ENCODE measurements around the gene CYB5R3. TPM values are rescaled to one million over a fixed set of nuclear protein-coding genes. Genes with fewer than 3 reads are reported as not detected.
"Not testable (repeated sequence)": the region's sequence is repeated elsewhere in the genome, so short reads cannot be mapped to it uniquely, and the experiment has no call there.

CYB5R3 gene
- total RNA-seq, 1 donor from 2014 or later = 32.9 TPM

GRCh38 chr22:42623301-42623751, 25.9 kb downstream of the CYB5R3 start:
- DNase-seq = no peak

DNA sequence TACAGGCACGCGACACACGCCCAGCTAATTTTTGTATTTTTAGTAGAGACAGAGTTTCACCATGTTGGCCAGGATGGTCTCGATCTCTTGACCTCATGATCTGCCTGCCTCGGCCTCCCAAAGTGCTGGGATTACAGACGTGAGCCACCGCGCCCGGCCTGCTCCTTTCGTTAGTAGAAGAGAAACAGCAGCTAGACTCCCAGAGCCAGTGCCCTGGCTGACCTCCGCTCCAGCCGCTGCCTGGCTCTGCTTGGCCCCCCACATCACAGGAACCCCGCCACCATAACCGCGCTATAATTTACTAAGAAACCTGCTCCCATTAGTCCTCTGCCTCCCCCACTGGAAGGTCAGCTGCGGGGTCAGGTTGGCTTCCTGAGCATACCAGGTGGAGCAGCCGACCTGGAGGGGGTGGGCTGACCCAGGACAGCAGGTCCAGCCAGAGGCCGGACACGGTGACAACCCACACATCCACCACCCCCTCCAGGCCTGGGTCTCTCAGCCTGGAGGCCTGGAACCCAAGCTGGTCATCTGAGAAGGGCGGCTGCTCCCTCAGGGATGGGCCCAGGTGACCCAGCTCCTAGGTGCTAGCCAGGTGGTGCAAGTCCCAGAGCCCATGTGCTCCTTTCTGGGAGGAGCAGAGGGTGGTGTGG, 27.0 kb downstream of the CYB5R3 start:
- no peak for DNase-seq

DNA sequence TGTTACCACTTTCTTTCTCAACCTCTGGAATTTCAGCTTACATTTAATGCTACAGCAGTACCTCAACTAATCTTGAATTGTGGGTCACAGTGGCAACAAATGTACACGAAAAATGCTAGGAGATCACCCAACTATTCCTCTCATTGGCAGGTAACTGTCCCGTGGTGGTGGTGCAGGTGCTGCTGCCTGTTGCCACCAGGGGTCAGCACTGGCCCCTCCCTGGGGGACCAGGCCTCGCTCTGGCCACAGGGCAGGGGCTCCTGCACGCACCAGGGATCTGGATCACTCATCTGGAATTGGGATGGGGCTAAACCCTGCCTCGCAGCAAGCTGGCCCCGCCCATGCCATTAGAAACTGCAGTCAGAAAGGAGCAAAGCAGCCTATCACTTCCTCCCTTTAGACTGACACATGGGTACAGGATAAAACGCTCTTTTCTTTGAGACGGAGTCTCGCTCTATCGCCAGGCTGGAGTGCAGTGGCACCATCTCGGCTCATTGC, 27.6 kb downstream of the CYB5R3 start:
- DNase-seq = no peak

DNA sequence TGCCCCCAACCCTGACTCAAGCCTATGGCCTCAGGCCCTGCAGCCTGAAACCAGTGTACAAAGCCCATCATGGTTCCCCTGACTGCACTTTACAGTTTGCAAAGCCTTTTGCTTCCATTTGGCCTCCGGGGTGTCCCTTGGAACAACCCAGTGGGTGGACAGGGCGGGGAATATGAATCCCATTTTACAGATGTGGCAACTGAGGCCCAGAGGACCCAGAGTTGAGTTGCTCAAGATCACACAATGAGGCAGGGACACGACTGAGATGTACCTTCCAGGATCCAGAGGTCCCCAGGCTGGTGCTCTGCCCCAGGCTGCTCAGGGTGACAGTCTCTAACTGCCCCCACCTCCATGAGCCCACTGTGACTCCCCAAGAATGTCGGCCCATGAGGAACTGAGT, 29.1 kb downstream of the CYB5R3 start:
- DNase-seq = no peak

DNA sequence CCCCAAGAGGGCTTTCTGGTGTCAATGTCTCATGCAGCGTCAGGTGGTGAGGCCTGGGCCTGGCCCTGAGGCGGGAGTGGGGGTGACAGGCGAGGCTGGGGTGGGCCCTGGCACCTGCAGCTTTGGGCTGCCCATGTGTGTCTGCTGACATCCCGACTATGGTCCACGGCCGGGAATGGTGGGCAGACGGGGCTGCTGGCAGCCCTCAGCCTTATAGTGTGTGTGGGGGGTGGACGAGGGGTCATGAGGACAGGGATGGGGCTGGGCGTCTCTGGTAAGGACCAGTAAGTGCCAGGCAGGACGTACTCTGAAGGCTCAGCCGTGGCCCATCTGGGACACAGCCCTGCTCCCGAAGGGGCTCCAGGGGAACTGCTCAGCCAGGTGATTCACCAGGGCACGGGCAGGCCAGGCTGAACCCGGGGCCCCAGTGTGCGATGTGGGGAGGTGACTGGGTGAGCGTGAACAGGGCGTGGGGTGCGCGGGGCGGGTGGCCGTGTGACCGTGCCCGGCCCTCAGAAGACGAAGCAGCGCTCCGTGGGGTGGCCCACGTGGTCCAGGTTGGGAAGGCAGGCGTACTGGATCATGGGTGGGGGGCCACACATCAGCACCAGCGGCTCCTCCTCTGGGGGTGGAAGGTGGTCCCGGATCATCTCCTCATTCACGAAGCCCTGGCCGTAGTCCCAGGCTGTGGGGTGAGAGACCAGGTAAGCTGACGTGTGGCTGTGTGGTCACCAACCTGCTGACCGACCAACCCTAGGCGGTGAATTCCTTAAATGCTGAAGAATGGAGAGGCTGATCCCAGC, 29.7 kb downstream of the CYB5R3 start:
- DNase-seq = no peak

GRCh38 chr22:42617155-42617983, 31.8 kb downstream of the CYB5R3 start:
- DNase-seq = no peak

DNA sequence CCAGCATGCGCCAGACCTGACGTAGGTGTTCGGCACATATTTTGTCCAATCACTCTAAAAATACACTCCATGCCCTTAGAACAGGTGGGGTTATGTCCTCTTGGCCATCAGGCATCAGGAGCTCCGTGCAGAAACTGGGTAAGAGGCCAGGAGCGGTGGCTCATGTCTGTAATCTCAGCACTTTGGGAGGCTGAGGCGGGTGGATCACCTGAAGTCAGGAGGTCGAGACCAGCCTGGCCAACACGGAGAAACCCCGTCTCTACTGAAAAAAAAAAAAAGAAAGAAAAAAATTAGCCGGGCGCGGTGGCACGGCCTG, 33.4 kb downstream of the CYB5R3 start:
- DNase-seq = peak; percentile 75

- DNase-seq = peak; percentile 98
These were observed 33.9 kb downstream of the CYB5R3 start for GRCh38 chr22:42615092-42615859.

DNA sequence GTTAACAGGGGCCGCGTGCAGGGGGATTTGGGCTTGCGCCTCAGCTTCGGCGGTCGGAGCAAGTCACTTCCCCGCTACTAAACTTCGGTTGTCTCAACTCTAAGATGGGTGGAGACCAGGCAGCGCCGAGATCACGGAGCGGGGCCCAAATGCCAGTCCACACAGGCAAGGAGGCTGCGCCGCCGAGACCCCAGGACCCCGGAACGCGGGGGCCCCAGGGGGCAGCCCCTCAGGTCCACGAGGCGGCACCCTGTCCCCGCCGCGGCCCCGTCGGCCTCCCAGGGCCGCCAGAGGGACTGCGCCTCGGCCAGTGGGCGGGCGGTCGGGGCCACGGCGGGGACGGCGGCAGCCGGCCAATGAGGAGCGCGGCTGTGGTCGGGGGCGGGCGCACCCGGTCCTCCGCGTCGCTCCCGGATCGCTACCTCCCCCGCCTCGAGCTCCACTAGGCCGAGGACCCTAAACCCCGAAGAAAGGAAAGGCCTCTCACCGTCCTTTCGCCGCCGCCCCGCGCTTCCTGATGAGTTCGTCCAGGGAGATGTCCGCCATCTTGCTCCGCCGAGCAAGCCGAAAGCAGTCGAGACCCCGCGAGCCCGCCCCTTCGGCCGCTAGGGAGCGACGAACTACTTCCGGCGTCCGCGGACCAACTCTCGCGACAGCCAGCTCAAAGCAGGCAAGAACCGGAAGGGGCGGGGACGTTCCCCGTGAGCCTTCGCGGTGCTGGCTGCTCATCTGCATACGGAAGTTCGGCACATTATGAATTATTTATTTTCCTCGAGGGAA, 34.7 kb downstream of the CYB5R3 start, which contains the start of gene POLDIP3:
Gene POLDIP3, minus strand, starts transcription at position 572 of the 780 bp plus-strand sequence. Its CDS starts 26 bp downstream, at position 546.
- peak; percentile 98 for DNase-seq

DNA sequence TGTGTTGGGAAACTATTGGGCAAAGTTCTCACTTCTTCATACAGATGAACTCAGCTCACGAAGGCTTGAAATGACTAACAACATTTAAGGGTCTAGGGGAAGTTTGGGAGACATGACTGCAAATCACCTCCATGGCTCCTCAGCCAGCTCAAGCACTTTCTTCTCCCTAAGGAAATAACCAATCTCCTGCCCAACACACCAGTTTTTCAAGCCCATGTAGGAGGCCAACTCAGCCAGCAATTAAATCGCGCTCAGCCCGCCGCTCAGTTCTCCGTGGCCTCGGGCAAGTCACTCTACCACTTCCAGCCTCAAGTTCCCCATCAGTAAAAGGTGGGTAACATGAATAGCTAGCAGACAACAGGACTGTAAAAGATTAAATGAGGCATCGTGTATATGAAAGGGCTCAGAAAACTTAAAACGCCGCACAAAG, 35.3 kb downstream of the CYB5R3 start:
- DNase-seq = no peak

DNA sequence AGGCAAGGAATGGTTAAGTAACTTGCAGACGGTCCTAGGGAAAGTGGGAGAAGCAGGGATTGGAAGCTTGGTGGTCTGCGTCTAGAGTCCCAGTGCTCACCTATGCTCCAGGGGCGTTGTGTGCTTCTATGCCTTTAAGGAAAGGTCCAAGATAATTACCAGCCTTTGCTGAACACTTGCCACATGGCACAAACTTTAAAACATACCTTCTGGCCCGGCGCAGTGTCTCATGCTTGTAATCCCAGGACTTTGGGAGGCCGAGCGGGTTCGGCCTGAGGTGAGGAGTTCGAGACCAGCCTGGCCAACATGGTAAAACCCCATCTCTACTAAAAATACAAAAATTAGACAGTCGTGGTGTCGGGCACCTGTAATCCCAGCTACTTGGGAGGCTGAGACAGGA, 36.9 kb downstream of the CYB5R3 start:
- no peak for DNase-seq

GRCh38 chr22:42611051-42611450, 38.1 kb downstream of the CYB5R3 start:
- no peak for DNase-seq

DNA sequence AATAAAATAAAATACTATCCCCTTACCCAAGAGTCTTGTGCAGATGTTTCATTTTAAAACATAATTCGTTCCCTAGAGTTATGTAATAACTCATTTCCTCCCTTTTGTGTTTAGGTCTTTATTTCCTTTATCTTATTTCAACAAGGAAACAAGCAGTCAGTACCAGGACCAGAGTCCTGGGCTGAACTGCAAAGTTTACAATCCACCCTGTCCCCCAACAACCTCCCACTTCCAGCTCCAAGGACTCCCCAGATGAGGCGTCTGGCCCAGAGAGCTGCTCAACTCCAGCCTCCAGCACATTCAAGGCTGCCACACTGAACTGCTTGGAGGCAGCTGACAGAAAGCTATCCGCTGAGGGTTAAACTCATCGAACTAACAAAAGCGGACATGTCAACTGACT, 39.0 kb downstream of the CYB5R3 start:
- no peak for DNase-seq

GRCh38 chr22:42608823-42609361, 40.3 kb downstream of the CYB5R3 start:
- DNase-seq = peak; percentile 22

GRCh38 chr22:42608136-42608822, 40.9 kb downstream of the CYB5R3 start:
- DNase-seq = no peak

DNA sequence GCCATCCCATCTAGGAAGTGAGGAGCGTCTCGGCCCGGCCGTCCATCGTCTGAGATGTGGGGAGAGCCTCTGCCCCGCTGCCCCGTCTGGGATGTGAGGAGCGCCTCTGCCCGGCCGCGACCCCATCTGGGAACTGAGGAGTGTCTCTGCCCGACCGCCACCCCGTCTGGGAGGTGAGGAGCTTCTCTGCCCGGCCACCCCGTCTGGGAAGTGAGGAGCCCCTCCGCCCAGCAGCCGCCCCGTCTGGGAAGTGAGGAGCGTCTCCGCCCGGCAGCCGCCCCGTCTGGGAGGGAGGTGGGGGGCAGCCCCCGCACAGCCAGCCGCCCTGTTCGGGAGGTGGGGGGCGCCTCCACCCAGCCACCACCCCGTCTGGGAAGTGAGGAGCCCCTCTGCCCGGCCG, 41.6 kb downstream of the CYB5R3 start:
- not testable (repeated sequence) for DNase-seq

DNA sequence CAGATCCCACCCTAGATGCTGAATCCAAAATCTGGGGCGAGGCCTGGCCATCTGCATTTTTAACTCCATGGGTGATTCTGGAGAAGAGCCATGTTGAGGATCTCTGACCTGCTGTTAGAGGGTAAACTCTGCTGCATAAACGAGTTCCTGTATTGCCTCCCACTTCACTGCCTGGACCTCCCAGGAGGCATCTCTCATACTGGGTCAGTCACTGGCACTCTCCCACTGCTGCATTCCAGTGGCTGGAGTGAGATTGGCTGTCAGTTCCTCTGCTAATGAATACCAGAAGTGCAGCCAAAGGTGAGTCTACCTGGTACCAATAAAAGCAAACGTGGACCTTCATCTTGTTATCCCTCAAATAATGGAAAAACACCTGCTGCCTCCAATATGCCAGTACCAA, 44.8 kb downstream of the CYB5R3 start:
- no peak for DNase-seq

DNA sequence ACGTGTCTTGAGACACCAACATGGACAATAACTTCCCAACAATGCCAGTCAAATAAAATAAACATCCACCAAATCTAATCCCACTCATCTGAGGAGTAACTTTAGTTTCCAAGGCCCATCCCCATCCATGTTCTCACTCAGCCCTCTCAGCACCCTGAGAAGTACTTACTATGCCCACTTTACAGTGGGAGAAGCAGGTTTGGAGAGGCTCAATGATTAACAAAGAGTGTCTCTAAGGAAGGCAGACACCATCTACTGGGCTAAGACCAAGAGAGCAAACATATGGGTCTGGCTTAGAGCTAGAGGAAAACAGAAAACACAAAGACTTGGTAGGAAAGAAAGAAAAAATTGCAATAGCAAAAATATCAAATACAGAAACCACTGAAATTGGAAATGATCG, 45.8 kb downstream of the CYB5R3 start:
- DNase-seq = no peak

GRCh38 chr22:42602470-42602869, 46.7 kb downstream of the CYB5R3 start:
- DNase-seq = no peak

DNA sequence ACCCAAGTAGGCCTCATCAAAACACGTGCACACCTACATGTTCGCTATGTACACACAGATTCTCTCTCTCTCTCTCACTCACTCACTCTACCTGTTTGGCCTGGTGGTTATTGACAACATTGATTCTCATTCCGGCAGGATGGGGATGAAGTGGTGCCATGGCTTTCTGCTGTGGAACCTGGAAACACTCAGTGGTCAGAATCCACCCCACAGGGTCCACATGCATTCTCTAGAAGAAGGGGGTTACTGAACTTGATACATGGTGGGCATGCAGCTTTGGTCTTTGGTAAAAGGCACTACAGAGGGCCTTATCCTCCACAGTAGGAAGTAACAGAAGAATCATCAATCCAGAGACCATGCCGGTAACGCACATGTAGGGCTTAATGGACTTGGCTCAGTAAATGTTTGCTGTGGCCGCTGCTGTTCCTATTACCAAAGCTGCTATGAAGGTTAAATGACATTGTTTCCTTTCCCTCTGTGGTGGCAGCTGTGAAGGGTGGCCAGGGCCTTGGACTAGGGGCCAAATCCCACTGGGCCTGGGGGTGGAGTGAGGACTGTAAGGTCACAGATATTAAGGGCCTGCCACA, 47.2 kb downstream of the CYB5R3 start:
- DNase-seq = no peak

All from skin of body (tissue), 2 donors.